ENCODE measurements around the gene KCNE4.

KCNE4 gene

GRCh38 chr2:223032187-223033142 lies 19.5 kb upstream of the KCNE4 start:
- H3K4me1 Mint-ChIP-seq (ENCODE audit: low read depth): no peaks in the 10 kb centered on the region
- peaks cover 4% of the 10 kb centered on the region for H3K27me3 Mint-ChIP-seq
- no peaks in the 10 kb centered on the region for H3K36me3 Mint-ChIP-seq (ENCODE audit: low read depth)
- H3K4me3 Mint-ChIP-seq: no peak overlapping the region
- peaks cover 11% of the 10 kb centered on the region for H3K9me3 Mint-ChIP-seq
- DNase-seq: no peak
- no peak overlapping the region for H3K27ac Mint-ChIP-seq

GRCh38 chr2:223034221-223034975 lies 17.6 kb upstream of the KCNE4 start:
- Mint-ChIP-seq H3K27ac (no peak overlapping the region), H3K27me3 (peaks cover 7% of the 10 kb centered on the region), H3K36me3 (ENCODE audit: low read depth) (no peaks in the 10 kb centered on the region), H3K9me3 (peaks cover 11% of the 10 kb centered on the region), H3K4me3 (no peak overlapping the region), H3K4me1 (ENCODE audit: low read depth) (no peaks in the 10 kb centered on the region)
- no peak for DNase-seq

GRCh38 chr2:223036790-223037444 lies 15.1 kb upstream of the KCNE4 start:
- peaks cover 7% of the 10 kb centered on the region for H3K9me3 Mint-ChIP-seq
- H3K4me1 Mint-ChIP-seq (ENCODE audit: low read depth): no peaks in the 10 kb centered on the region
- H3K27ac Mint-ChIP-seq: no peak overlapping the region
- DNase-seq: no peak
- H3K27me3 Mint-ChIP-seq: peaks cover 10% of the 10 kb centered on the region
- no peak overlapping the region for H3K4me3 Mint-ChIP-seq
- no peaks in the 10 kb centered on the region for H3K36me3 Mint-ChIP-seq (ENCODE audit: low read depth)

- Mint-ChIP-seq H3K36me3 (ENCODE audit: low read depth) (no peaks in the 10 kb centered on the region), H3K9me3 (peaks cover 3% of the 10 kb centered on the region), H3K4me1 (ENCODE audit: low read depth) (no peaks in the 10 kb centered on the region), H3K27me3 (peaks cover 10% of the 10 kb centered on the region), H3K4me3 (no peak overlapping the region), H3K27ac (no peak overlapping the region)
- no peak for DNase-seq
Measured at GRCh38 chr2:223037445-223037800, 14.6 kb upstream of the KCNE4 start.

- no peak for DNase-seq
- no peak overlapping the region for H3K4me3 Mint-ChIP-seq
- H3K27ac Mint-ChIP-seq: no peak overlapping the region
- H3K27me3 Mint-ChIP-seq: peaks cover 10% of the 10 kb centered on the region
- no peaks in the 10 kb centered on the region for H3K36me3 Mint-ChIP-seq (ENCODE audit: low read depth)
- no peaks in the 10 kb centered on the region for H3K9me3 Mint-ChIP-seq
- H3K4me1 Mint-ChIP-seq (ENCODE audit: low read depth): peaks cover 2% of the 10 kb centered on the region
Measured at GRCh38 chr2:223039618-223040017, 12.4 kb upstream of the KCNE4 start.

GRCh38 chr2:223040527-223040926 lies 11.5 kb upstream of the KCNE4 start:
- Mint-ChIP-seq H3K9me3 (no peaks in the 10 kb centered on the region), H3K27ac (no peak overlapping the region), H3K4me1 (ENCODE audit: low read depth) (peaks cover 2% of the 10 kb centered on the region), H3K36me3 (ENCODE audit: low read depth) (no peaks in the 10 kb centered on the region), H3K27me3 (peaks cover 10% of the 10 kb centered on the region), H3K4me3 (no peak overlapping the region)
- DNase-seq: no peak

GRCh38 chr2:223041527-223042109 lies 10.4 kb upstream of the KCNE4 start:
- Mint-ChIP-seq H3K36me3 (ENCODE audit: low read depth) (no peaks in the 10 kb centered on the region), H3K9me3 (no peaks in the 10 kb centered on the region), H3K4me1 (ENCODE audit: low read depth) (peaks cover 2% of the 10 kb centered on the region), H3K27me3 (peaks cover 15% of the 10 kb centered on the region), H3K27ac (no peak overlapping the region), H3K4me3 (no peak overlapping the region)
- no peak for DNase-seq

- peaks cover 2% of the 10 kb centered on the region for H3K4me1 Mint-ChIP-seq (ENCODE audit: low read depth)
- DNase-seq: no peak
- H3K27me3 Mint-ChIP-seq: peaks cover 11% of the 10 kb centered on the region
- no peaks in the 10 kb centered on the region for H3K36me3 Mint-ChIP-seq (ENCODE audit: low read depth)
- H3K4me3 Mint-ChIP-seq: no peak overlapping the region
- H3K9me3 Mint-ChIP-seq: no peaks in the 10 kb centered on the region
- no peak overlapping the region for H3K27ac Mint-ChIP-seq
Measured at GRCh38 chr2:223042284-223042683, 9.7 kb upstream of the KCNE4 start.

- DNase-seq: no peak
Measured at GRCh38 chr2:223042704-223043118, 9.3 kb upstream of the KCNE4 start.

GRCh38 chr2:223043164-223043941 lies 8.6 kb upstream of the KCNE4 start:
- no peak for DNase-seq
- Mint-ChIP-seq H3K9me3 (no peaks in the 10 kb centered on the region), H3K4me3 (no peak overlapping the region), H3K27me3 (peaks cover 8% of the 10 kb centered on the region), H3K27ac (no peak overlapping the region), H3K36me3 (ENCODE audit: low read depth) (no peaks in the 10 kb centered on the region), H3K4me1 (ENCODE audit: low read depth) (peaks cover 2% of the 10 kb centered on the region)

More at GRCh38 chr2:223042704-223043118, 9.3 kb upstream of the KCNE4 start:
- Mint-ChIP-seq H3K4me1 (ENCODE audit: low read depth) (peaks cover 2% of the 10 kb centered on the region), H3K27me3 (peaks cover 11% of the 10 kb centered on the region), H3K4me3 (no peak overlapping the region), H3K36me3 (ENCODE audit: low read depth) (no peaks in the 10 kb centered on the region), H3K9me3 (no peaks in the 10 kb centered on the region), H3K27ac (no peak overlapping the region)

- Mint-ChIP-seq H3K4me1 (ENCODE audit: low read depth) (peaks cover 2% of the 10 kb centered on the region), H3K4me3 (no peak overlapping the region), H3K27me3 (peaks cover 8% of the 10 kb centered on the region), H3K27ac (no peak overlapping the region), H3K36me3 (ENCODE audit: low read depth) (no peaks in the 10 kb centered on the region), H3K9me3 (no peaks in the 10 kb centered on the region)
- no peak for DNase-seq
Measured at GRCh38 chr2:223044092-223044836, 7.7 kb upstream of the KCNE4 start.

- H3K4me1 Mint-ChIP-seq (ENCODE audit: low read depth): peaks cover 2% of the 10 kb centered on the region
- H3K27ac Mint-ChIP-seq: no peak overlapping the region
- no peaks in the 10 kb centered on the region for H3K36me3 Mint-ChIP-seq (ENCODE audit: low read depth)
- H3K4me3 Mint-ChIP-seq: no peak overlapping the region
- no peaks in the 10 kb centered on the region for H3K9me3 Mint-ChIP-seq
- no peak for DNase-seq
- H3K27me3 Mint-ChIP-seq: peaks cover 8% of the 10 kb centered on the region
Measured at GRCh38 chr2:223044916-223045700, 6.9 kb upstream of the KCNE4 start.
